ENCODE measurements around the gene HTR1D.

HTR1D gene

DNA sequence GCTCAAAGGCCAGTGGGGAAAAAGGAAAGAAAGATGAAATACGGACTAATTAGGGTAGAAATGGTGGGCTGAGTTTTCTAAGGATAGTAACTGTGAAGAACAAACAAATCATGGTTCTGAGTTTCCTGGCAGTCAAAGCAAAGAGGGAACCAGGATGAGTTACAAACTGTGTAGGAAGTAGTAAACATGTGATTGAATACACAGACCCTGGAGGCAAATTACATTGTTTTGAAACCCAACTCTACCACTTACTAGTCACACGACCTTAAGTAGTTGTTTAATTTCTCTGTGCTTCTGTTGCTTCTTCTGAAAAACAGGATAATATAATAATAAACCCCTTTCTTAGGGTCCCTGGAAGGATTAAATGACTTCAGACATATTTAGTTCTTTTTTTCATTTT, 37.4 kb downstream of the HTR1D start:
- no peak for DNase-seq (ENCODE audit: low read depth)
- no peak overlapping the region for H3K4me3 ChIP-seq (replicated peaks; ENCODE audit: low read depth, low read length)

DNA sequence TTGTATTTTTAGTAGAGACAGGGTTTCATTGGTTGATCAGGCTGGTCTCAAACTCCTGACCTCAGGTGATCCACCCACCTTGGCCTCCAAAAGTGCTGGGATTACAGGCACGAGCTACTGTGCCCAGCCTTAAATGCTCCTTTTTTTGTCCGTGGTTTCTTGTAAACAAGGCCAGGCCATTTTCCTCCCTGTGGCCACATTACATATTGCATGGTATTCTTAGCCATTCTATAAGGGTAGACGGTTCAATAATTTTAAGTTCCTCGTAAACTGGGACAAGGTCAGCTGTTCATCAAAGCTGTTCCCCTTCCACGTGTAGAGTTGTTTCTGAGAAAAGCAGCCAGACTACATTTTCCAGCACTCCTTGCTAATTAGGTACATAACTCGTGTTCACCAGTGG, 38.4 kb downstream of the HTR1D start:
- DNase-seq (ENCODE audit: low read depth): peak; percentile 61
- TF ChIP-seq, protein P1, sequence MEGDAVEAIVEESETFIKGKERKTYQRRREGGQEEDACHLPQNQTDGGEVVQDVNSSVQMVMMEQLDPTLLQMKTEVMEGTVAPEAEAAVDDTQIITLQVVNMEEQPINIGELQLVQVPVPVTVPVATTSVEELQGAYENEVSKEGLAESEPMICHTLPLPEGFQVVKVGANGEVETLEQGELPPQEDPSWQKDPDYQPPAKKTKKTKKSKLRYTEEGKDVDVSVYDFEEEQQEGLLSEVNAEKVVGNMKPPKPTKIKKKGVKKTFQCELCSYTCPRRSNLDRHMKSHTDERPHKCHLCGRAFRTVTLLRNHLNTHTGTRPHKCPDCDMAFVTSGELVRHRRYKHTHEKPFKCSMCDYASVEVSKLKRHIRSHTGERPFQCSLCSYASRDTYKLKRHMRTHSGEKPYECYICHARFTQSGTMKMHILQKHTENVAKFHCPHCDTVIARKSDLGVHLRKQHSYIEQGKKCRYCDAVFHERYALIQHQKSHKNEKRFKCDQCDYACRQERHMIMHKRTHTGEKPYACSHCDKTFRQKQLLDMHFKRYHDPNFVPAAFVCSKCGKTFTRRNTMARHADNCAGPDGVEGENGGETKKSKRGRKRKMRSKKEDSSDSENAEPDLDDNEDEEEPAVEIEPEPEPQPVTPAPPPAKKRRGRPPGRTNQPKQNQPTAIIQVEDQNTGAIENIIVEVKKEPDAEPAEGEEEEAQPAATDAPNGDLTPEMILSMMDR (IDR thresholded peaks at IDR 0.05; ENCODE audit: low read length, missing control alignments): peak; percentile 41

More for the DNA sequence above, 37.4 kb downstream of the HTR1D start:
- TF ChIP-seq, protein P1 (IDR thresholded peaks at IDR 0.05; ENCODE audit: low read length, missing control alignments): no peak

DNA sequence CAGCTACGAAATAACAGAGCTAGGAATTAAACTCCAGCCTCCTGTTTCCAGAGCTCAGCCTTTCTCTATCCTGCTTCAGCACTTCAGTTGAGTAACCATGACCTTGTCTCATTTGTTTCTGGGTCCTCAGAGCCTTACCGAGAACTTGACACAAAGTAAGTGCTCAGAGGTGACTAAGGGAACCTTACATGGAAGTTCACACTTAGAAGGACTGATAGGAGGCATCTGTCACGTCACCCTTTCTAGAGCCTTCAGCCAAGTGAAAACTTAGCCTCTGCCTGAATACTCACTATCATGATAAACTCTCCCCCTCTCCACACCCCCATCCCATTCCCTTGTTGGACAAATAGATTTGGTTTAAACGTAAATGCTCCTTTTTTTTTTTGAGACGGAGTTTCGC, 38.9 kb downstream of the HTR1D start:
- peak; percentile 32 for DNase-seq (ENCODE audit: low read depth)
- H3K4me3 ChIP-seq (replicated peaks; ENCODE audit: low read depth, low read length): no peak overlapping the region
- TF ChIP-seq, protein P1 (IDR thresholded peaks at IDR 0.05; ENCODE audit: low read length, missing control alignments): no peak

More for the DNA sequence above, 38.4 kb downstream of the HTR1D start:
- H3K4me3 ChIP-seq (replicated peaks; ENCODE audit: low read depth, low read length): no peak overlapping the region

DNA sequence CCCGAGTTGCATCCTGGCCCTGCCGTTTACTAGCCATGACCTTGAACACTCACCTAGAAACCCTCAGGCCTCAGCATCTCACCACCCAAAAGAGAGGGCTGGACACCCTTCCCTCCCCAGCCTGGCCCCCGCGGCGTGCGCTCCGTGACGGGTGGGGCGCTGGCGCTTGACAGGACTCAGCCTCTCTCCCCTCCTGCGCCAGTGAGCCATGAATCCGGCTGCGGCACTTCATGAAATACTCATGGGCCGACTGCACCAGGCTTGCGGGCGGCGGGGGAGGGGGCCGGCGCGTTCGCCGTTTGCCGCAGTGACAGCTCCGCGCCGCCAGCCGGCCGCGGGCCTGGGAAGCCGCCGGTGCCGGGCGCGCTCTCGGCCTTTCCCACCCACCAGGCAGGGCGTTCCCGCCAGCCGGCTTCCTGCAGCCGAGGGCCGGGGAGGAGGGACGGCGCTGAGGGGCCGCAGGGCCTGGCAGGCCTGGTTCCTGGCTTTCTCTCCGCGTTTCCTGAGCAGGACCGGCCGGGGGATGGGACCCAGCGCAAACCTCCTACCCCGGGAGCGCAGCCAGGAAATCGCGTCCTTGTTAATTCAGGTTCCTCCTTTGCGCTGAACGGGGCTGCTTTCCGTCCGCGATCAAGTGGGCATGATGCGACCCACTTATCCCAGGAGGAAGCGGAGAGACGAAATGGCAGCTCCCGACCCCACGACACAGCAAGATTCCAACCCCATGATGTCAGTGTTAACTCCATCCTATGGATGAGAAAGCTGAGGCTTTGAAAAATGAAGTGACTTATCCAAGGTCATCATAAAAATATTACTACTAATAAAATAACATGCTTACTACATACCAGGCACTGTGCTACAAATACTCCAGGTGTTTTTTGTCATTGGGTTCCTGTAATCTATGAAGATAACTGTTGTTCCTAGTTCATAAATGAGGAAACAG, 39.6 kb downstream of the HTR1D start:
- peak overlapping the region; percentile 55 for H3K4me3 ChIP-seq (replicated peaks; ENCODE audit: low read depth, low read length)
- DNase-seq (ENCODE audit: low read depth): peak; percentile 92

DNA sequence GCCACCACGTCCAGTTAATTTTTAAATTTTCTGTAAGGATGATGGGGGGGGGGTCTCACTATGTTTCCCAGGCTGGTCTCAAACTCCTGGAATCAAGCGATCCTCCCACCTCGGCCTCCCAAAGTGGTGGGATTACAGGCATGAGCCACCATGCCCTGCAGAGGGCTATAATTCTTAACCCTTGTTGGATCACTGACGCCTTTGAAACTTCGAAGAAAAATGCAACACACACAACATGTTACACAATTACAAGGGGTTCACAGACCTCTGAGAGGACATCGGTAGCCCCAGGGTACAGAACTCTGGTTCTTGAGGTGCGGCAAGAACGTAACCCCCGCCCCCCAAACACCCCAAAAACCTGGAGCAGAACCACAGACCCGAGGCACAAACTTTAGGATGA, 40.3 kb downstream of the HTR1D start:
- peak overlapping the region; percentile 55 for H3K4me3 ChIP-seq (replicated peaks; ENCODE audit: low read depth, low read length)
- TF ChIP-seq, protein P1 (IDR thresholded peaks at IDR 0.05; ENCODE audit: low read length, missing control alignments): no peak
- no peak for DNase-seq (ENCODE audit: low read depth)

More for the DNA sequence above, 39.6 kb downstream of the HTR1D start:
- TF ChIP-seq, protein P1 (IDR thresholded peaks at IDR 0.05; ENCODE audit: low read length, missing control alignments): no peak

DNA sequence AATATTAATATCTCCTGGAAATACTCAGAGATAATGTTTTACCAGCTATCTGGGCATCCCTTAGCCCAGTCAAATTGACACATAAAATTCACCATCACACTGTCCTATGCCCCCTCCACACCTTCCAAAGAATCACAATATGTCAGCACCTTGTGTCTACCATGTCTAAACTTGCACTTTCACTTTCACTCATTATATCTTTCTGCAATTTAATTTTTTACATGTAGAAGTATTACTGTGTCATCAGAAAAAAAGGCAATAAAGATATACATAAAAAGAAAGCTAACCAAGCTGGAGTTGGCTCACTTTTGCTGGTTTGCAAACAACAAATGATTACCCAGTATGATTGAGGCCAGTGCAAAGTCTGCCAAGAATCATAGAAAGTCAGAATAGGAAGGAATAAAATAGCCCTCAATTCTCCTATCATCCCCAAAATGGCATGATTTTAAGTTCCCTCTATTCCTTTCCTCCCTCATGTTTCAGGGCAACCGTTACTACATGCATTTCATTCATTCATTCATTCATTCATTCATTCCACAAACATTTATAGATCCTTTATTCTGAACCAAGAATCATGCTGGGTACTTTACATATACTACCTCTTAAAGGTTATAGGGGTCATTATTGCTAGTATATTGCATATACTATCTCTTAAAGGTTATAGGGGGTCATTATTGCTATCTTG, 42.7 kb downstream of the HTR1D start:
- DNase-seq (ENCODE audit: low read depth): no peak
- TF ChIP-seq, protein P1 (IDR thresholded peaks at IDR 0.05; ENCODE audit: low read length, missing control alignments): no peak
- no peak overlapping the region for H3K4me3 ChIP-seq (replicated peaks; ENCODE audit: low read depth, low read length)
